Peyer's patch (tissue), 4 donors: ENCODE measurements around the gene LRRC42.

Experiments used
- CTCF ChIP-seq, 6 experiments: fragments of 450-650 bp in 4 of 6; fragments of 200-600 bp in 2 of 6; sonication (generic) in 1 of 6; IDR thresholded peaks; one replicate each; pipeline ENCODE4 v1.5.1; 2017 to 2019; ENCODE audit warnings: antibody characterized with exemption in 6 of 6, mild to moderate bottlenecking in 3 of 6, moderate library complexity in 1 of 6
- POLR2A ChIP-seq, 2 donors: fragments of 450-650 bp; IDR thresholded peaks; one replicate each; pipeline ENCODE4 v1.5.1; 2017; ENCODE audit warnings: antibody characterized with exemption in 2 of 2, mild to moderate bottlenecking in 2 of 2, moderate library complexity in 2 of 2

GRCh38 chr1:53951697-53952096 lies 5.5 kb downstream of the LRRC42 start:
- TF ChIP-seq POLR2A (IDR thresholded peaks at IDR 0.05) (no peak), CTCF (IDR thresholded peaks at IDR 0.05) (no peak)
